K562 (cell line): ENCODE data around the gene EME2. TPM values are rescaled to one million over a fixed set of nuclear protein-coding genes. Genes with fewer than 3 reads are reported as not detected.

Experiments used
- ATAC-seq: fragments of 200-7000 bp; cut with Tn5 transposase; 3 replicates; pipeline ENCODE4 v1.9.1; 2020; ENCODE audit warnings: moderate library complexity
- BruUV-seq: library from RNA; stranded (reverse); fragments of 400-500 nt; replicated peaks from 2 replicates; lab custom pipeline; 2021; lab: Mats Ljungman, UMichigan
- CTCF ChIA-PET: fragments of 300-600 bp; formaldehyde crosslinking; extraction: SDS; loops from one replicate; lab custom pipeline; 2021; ENCODE audit warnings: low intra/inter-chr PET ratio; lab: Yijun Ruan, JAX
- POLR2A ChIA-PET: fragments of 300-600, 350-650 bp; sonication (Branson Sonifier 250); formaldehyde crosslinking; extraction: SDS; loops from one replicate; lab custom pipeline; 2021; ENCODE audit warnings: antibody characterized with exemption, inconsistent platforms; lab: Yijun Ruan, JAX
- DNase-seq, 4 experiments: peaks; one replicate each; pipeline versions ENCODE4 v3.0.0 to v3.0.0-alpha.2; 2011 to 2018; ENCODE audit warnings: low spot score in 3 of 4, mixed read lengths in 3 of 4; ENCODE audit errors: extremely low read depth in 1 of 4
- FAIRE-seq: peaks from 2 replicates; lab custom pipeline; 2011; peaks lifted over from hg19 to GRCh38; lab: Jason Lieb, UNC
- H2AFZ ChIP-seq: 2 replicates; pipeline ENCODE4 v1.6.0; 2011; ENCODE audit warnings: low read depth, low read length, control low read depth, inconsistent platforms
- H3K27ac ChIP-seq: fragments of 200-600 bp; 3 replicates; pipeline ENCODE4 v1.8.0; 2011; ENCODE audit warnings: low read depth, mild to moderate bottlenecking, control low read depth, inconsistent platforms, low read length, moderate library complexity, mixed read lengths; ENCODE audit errors: extremely low read depth
- H3K27me3 ChIP-seq, 2 experiments: fragments of 300-600 bp in 1 of 2; 2 replicates in 1 of 2; 3 replicates in 1 of 2; pipeline versions ENCODE4 v1.6.0 to v1.8.0; 2011; ENCODE audit warnings: inconsistent platforms in 2 of 2, low read length in 2 of 2, mild to moderate bottlenecking in 1 of 2, mixed read lengths in 1 of 2, moderate library complexity in 1 of 2; ENCODE audit not compliant: control insufficient read depth in 2 of 2, insufficient read depth in 2 of 2
- H3K36me3 ChIP-seq: fragments of 300-600 bp; 3 replicates; pipeline ENCODE4 v1.8.0; 2011; ENCODE audit warnings: mild to moderate bottlenecking, low read length, inconsistent platforms; ENCODE audit not compliant: control insufficient read depth, insufficient read depth
- H3K4me1 ChIP-seq, 2 experiments: fragments of 200-600 bp in 1 of 2; replicated peaks in 1 of 2; 2 replicates in 1 of 2; 3 replicates in 1 of 2; pipeline versions ENCODE4 v1.5.1 to v1.8.0; 2011; ENCODE audit warnings: inconsistent platforms in 2 of 2, low read length in 2 of 2, mild to moderate bottlenecking in 1 of 2, mixed read lengths in 1 of 2, moderate library complexity in 1 of 2; ENCODE audit not compliant: control insufficient read depth in 2 of 2, insufficient read depth in 2 of 2
- H3K4me2 ChIP-seq: 2 replicates; pipeline ENCODE4 v1.6.1; 2011; ENCODE audit warnings: low read length, control low read depth, inconsistent platforms, mixed read lengths; ENCODE audit not compliant: insufficient read depth
- H3K4me3 ChIP-seq: fragments of 200-600 bp; sonication (generic), shearing (Covaris generic); 2 replicates; pipeline ENCODE4 v1.5.1; 2016; ENCODE audit warnings: control low read depth, inconsistent platforms
- H3K79me2 ChIP-seq: fragments of 200-600 bp; 3 replicates; pipeline ENCODE4 v1.8.0; 2011; ENCODE audit warnings: low read length, inconsistent platforms; ENCODE audit not compliant: control insufficient read depth, insufficient read depth
- H3K9ac ChIP-seq, 2 experiments: 2 replicates each; pipeline versions ENCODE4 v1.6.0 to v1.6.1; 2011; ENCODE audit warnings: low read depth in 2 of 2, low read length in 2 of 2, control low read depth in 1 of 2, inconsistent platforms in 1 of 2, mild to moderate bottlenecking in 1 of 2, mixed read lengths in 1 of 2; ENCODE audit not compliant: insufficient read depth in 1 of 2
- H3K9me1 ChIP-seq: one replicate; pipeline ENCODE4 v1.6.0; 2011; ENCODE audit warnings: inconsistent platforms, mild to moderate bottlenecking, low read length, moderate library complexity; ENCODE audit not compliant: control insufficient read depth, insufficient read depth
- H3K9me3 ChIP-seq: replicated peaks from 2 replicates; pipeline ENCODE4 v1.5.1; 2011; ENCODE audit warnings: low read depth, low read length, inconsistent platforms; ENCODE audit not compliant: control insufficient read depth, insufficient read depth
- H4K20me1 ChIP-seq: replicated peaks from 2 replicates; pipeline ENCODE4 v1.6.1; 2011; ENCODE audit warnings: low read length, inconsistent platforms, mixed read lengths; ENCODE audit not compliant: control insufficient read depth, insufficient read depth
- C11orf30 ChIP-seq: fragments of 450-650 bp; IDR thresholded peaks from 2 replicates; pipeline ENCODE4 v1.6.1; 2016; ENCODE audit warnings: low read depth, mild to moderate bottlenecking
- POLR2G ChIP-seq: fragments of 200-400 bp; formaldehyde crosslinking; IDR thresholded peaks from 2 replicates; pipeline ENCODE4 v1.6.1; 2017; ENCODE audit warnings: low read depth, mild to moderate bottlenecking, antibody characterized with exemption, low read length, moderate library complexity
- UBTF ChIP-seq, 2 experiments: IDR thresholded peaks; 2 replicates each; pipeline ENCODE4 v1.6.1; 2012; ENCODE audit warnings: improper control_type of control experiment in 2 of 2, low read depth in 2 of 2, low read length in 2 of 2, borderline replicate concordance in 1 of 2
- ZNF316 ChIP-seq: fragments of 450-650 bp; IDR thresholded peaks from 2 replicates; pipeline ENCODE4 v1.6.1; 2016
- ZNF57 ChIP-seq: fragments of 450-650 bp; formaldehyde crosslinking; IDR thresholded peaks from 2 replicates; pipeline ENCODE4 v1.4.0; 2020; ENCODE audit warnings: mild to moderate bottlenecking, moderate library complexity
- WGBS: fragments of 100-300 bp; shearing (Covaris generic); methylation state at CpG from one replicate; pipeline ENCODE4 v1.1.6; 2016; ENCODE audit warnings: low coverage, mixed read lengths; ENCODE audit not compliant: insufficient coverage; ENCODE audit errors: missing lambda C conversion rate; 5-methylcytosine and 5-hydroxymethylcytosine counted together
- in situ Hi-C: fragments of 300-500 bp; cut with MboI; formaldehyde crosslinking; loops from 4 replicates; pipeline ENCODE4 v1.15.0; 2018; ENCODE audit warnings: inconsistent platforms, mixed read lengths
- intact Hi-C: fragments of 100-400 bp; cut with micrococcal nuclease; formaldehyde crosslinking; loops from 2 replicates; pipeline ENCODE4 v1.14.2; 2022
- polyA plus RNA-seq, 8 experiments: library from polyadenylated mRNA; depleted of rRNA in 4 of 8; stranded (reverse) in 5 of 8; unstranded in 3 of 8; fragments of >200 nt; fragmentation: Nextera tagmentation in 2 of 8; fragmentation: Illumina TruSeq in 1 of 8; extraction: Ambion mirVana in 2 of 8; extraction: Trizol in 1 of 8; gene quantifications; 2 replicates each; pipeline versions ENCODE4 v1.2.1 to v1.2.3, GENCODE V29; 2011 to 2014; ENCODE audit warnings: inconsistent platforms in 1 of 8, missing spikeins in 1 of 8
- total RNA-seq, 7 experiments: library from RNA; depleted of rRNA in 6 of 7; stranded (reverse); fragments of >200 nt in 6 of 7; fragmentation: Illumina TruSeq in 2 of 7; extraction: Trizol in 2 of 7; gene quantifications; 2 replicates each; pipeline versions ENCODE4 v1.2.1 to v1.2.3, GENCODE V29; 2011 to 2021; ENCODE audit warnings: low replicate concordance in 1 of 7

Gene EME2
- total and polyA plus RNA-seq, 9 of the 15 experiments (the other 6 are each of a cell fraction or from before 2014, with no cell fraction given) = 0.35 to 19.9 (median 3.5) TPM

- Histone ChIP-seq H3K27me3 (no peaks in the 10 kb centered on the region), H3K79me2 (no peaks in the 10 kb centered on the region), H3K9me3 (no peaks in the 10 kb centered on the region), H3K4me1 (peaks cover 0 to 44% of the 10 kb centered on the region in 2 experiments; a peak in 2 of 5 replicates), H3K36me3 (peaks cover 10% of the 10 kb centered on the region; the same call in 1 of the 3 replicates), H3K9me1 (no peaks in the 10 kb centered on the region), H3K4me2 (no peak overlapping the region), H3K4me3 (no peak overlapping the region), H4K20me1 (no peaks in the 10 kb centered on the region), H3K9ac (no peak overlapping the region; a peak in 1 of 4 replicates), H3K27ac (no peak overlapping the region), H2AFZ (no peak overlapping the region)
- intact Hi-C loops = no loop called here
- in situ Hi-C loops = no loop called here
- FAIRE-seq (no peak), ATAC-seq (no peak), DNase-seq (no peak)
- WGBS = 77% methylated on average over 16 of the region's 18 CpGs
- ChIA-PET CTCF (no interaction called here), POLR2A (no interaction called here)
- BruUV-seq = no TSS peak
- peak; percentile 25; the same call in 1 of the 2 replicates for TF ChIP-seq POLR2G
- no peak for TF ChIP-seq ZNF57 (CRISPR knock-in tag)
Measured at GRCh38 chr16:1794221-1794871, 21.7 kb downstream of the EME2 start.

GRCh38 chr16:1794908-1795666 lies 22.5 kb downstream of the EME2 start:
- no peak overlapping the region for H3K4me3 ChIP-seq
- no peaks in the 10 kb centered on the region for H3K79me2 ChIP-seq
- no peak overlapping the region for H3K4me2 ChIP-seq
- in situ Hi-C loops (no loop called here), intact Hi-C loops (no loop called here)
- peaks cover 0 to 36% of the 10 kb centered on the region in 2 experiments; a peak in 2 of 5 replicates for H3K4me1 ChIP-seq
- POLR2A ChIA-PET = no interaction called here
- 86% methylated on average over 21 of the region's 32 CpGs for WGBS
- no peak overlapping the region for H3K9ac ChIP-seq
- H3K9me1 ChIP-seq = no peaks in the 10 kb centered on the region
- CTCF ChIA-PET = no interaction called here
- peak; percentile 30; the same call in 1 of the 2 replicates for TF ChIP-seq C11orf30
- no peak for TF ChIP-seq UBTF (IDR thresholded peaks at IDR 0.05; ENCODE audit: borderline replicate concordance in 1 of 2, low read depth in 2 of 2, low read length in 2 of 2)
- peak; percentile 40 for TF ChIP-seq ZNF316
- no peaks in the 10 kb centered on the region for H3K9me3 ChIP-seq
- DNase-seq (no peak), ATAC-seq (no peak), FAIRE-seq (no peak)
- no peak overlapping the region for H3K27ac ChIP-seq
- H2AFZ ChIP-seq = no peak overlapping the region
- no peaks in the 10 kb centered on the region for H4K20me1 ChIP-seq
- no peaks in the 10 kb centered on the region for H3K27me3 ChIP-seq
- H3K36me3 ChIP-seq = peaks cover 3% of the 10 kb centered on the region; the same call in 1 of the 3 replicates
- BruUV-seq = no TSS peak
